Uterus (tissue), 2 donors: ENCODE results near the gene NHS.

Source experiments
- POLR2A ChIP-seq, 2 donors: fragments of 450-650 bp; IDR thresholded peaks; one replicate each; pipeline ENCODE4 v1.6.1; 2016; ENCODE audit warnings: antibody characterized with exemption in 2 of 2, mild to moderate bottlenecking in 1 of 2, moderate library complexity in 1 of 2
- TF ChIP-seq, protein P1 (sequence below), 4 experiments: fragments of 200-600 bp in 2 of 4; fragments of 450-650 bp in 2 of 4; sonication (generic) in 2 of 4; IDR thresholded peaks; one replicate each; pipeline ENCODE4 v1.5.1; 2016 to 2019; ENCODE audit warnings: antibody characterized with exemption in 4 of 4, mild to moderate bottlenecking in 2 of 4, moderate library complexity in 1 of 4

DNA sequence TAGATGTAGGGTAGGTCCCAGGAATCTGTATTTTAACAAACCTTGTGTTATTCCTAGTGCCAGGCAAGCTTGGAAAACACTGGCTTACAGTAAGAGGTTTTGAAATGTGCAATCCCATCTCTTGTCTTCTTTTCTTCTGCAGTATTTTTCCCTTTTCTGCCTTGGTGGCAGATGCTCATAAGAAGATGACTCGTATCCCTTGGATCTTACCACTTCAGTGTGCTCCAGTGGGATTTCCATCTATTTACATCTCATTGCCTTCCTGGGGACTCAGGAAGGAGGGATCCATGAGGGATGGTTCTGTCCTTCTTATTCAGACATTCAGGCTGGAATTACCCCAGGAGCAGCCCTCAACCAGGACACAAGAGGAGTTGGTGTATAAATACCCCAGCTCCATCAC, 136.6 kb downstream of the NHS start:
- TF ChIP-seq, protein P1, sequence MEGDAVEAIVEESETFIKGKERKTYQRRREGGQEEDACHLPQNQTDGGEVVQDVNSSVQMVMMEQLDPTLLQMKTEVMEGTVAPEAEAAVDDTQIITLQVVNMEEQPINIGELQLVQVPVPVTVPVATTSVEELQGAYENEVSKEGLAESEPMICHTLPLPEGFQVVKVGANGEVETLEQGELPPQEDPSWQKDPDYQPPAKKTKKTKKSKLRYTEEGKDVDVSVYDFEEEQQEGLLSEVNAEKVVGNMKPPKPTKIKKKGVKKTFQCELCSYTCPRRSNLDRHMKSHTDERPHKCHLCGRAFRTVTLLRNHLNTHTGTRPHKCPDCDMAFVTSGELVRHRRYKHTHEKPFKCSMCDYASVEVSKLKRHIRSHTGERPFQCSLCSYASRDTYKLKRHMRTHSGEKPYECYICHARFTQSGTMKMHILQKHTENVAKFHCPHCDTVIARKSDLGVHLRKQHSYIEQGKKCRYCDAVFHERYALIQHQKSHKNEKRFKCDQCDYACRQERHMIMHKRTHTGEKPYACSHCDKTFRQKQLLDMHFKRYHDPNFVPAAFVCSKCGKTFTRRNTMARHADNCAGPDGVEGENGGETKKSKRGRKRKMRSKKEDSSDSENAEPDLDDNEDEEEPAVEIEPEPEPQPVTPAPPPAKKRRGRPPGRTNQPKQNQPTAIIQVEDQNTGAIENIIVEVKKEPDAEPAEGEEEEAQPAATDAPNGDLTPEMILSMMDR (IDR thresholded peaks at IDR 0.05) = no peak
- TF ChIP-seq POLR2A (IDR thresholded peaks at IDR 0.05) = no peak
